ENCODE results near the gene LRP4.
"Not testable (repeated sequence)": the region's sequence is repeated elsewhere in the genome, so short reads cannot be mapped to it uniquely, and the experiment has no call there.

LRP4 gene, protein sequence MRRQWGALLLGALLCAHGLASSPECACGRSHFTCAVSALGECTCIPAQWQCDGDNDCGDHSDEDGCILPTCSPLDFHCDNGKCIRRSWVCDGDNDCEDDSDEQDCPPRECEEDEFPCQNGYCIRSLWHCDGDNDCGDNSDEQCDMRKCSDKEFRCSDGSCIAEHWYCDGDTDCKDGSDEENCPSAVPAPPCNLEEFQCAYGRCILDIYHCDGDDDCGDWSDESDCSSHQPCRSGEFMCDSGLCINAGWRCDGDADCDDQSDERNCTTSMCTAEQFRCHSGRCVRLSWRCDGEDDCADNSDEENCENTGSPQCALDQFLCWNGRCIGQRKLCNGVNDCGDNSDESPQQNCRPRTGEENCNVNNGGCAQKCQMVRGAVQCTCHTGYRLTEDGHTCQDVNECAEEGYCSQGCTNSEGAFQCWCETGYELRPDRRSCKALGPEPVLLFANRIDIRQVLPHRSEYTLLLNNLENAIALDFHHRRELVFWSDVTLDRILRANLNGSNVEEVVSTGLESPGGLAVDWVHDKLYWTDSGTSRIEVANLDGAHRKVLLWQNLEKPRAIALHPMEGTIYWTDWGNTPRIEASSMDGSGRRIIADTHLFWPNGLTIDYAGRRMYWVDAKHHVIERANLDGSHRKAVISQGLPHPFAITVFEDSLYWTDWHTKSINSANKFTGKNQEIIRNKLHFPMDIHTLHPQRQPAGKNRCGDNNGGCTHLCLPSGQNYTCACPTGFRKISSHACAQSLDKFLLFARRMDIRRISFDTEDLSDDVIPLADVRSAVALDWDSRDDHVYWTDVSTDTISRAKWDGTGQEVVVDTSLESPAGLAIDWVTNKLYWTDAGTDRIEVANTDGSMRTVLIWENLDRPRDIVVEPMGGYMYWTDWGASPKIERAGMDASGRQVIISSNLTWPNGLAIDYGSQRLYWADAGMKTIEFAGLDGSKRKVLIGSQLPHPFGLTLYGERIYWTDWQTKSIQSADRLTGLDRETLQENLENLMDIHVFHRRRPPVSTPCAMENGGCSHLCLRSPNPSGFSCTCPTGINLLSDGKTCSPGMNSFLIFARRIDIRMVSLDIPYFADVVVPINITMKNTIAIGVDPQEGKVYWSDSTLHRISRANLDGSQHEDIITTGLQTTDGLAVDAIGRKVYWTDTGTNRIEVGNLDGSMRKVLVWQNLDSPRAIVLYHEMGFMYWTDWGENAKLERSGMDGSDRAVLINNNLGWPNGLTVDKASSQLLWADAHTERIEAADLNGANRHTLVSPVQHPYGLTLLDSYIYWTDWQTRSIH (N-terminal part only)

DNA sequence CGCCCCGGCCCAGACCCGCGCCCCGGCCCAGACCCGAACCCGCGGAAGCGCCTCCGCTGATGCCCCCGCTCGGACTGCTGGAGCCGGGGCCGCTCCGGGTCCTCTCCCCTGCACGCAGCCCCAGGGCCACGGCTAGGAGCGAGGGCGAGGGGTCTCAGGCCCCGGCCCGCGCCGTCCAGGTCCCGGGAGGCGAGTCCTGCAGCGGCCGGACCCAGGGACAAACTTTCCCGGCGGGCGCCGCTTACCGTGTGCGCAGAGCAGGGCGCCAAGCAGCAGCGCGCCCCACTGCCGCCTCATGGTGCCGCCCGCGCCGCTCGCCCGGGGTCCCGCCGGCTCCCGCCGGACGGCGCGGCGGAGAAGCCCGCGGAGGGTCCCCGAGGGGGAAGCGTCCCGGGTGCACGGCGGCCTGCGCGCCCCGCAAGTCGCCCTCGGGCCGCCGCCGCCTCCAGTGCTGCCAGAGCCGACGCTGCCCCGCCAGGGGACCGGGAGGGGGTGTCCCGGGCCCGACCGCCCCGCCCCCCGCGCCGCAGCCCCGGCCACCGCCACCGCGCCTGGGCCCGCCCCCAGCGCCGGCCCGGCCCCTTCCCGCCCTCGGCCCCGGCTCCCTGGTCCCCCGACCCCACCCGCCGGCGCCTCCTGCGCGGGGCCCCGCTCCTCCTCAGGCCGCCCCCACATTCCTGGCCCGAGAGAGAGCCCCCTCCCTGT lies at the start of gene LRP4:
TSS of gene LRP4 (minus strand) at position 468 of the 705 bp plus-strand sequence. CDS start at position 297, 171 bp downstream.
- DNase-seq, result peak; percentile 71

DNA sequence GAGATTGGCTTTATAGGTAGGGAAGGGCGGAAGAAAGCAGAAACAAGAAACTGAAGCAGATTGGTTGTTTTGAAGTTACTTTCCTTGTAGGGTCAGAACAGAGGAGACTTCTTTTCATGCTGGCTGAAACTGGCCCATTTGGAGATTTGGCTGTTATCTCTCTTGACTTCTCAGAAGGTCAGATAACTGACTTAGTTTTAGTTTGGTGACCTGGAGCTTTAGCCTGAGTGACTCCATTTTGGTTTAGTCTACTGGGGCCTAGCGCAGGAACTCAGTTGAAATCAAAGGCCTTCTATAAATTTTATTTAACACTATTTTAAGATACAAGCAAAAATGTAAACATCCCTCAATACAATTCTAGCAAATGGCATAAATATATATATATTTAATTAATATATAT lies 49.6 kb upstream of the LRP4 start:
- no peak for DNase-seq

DNA sequence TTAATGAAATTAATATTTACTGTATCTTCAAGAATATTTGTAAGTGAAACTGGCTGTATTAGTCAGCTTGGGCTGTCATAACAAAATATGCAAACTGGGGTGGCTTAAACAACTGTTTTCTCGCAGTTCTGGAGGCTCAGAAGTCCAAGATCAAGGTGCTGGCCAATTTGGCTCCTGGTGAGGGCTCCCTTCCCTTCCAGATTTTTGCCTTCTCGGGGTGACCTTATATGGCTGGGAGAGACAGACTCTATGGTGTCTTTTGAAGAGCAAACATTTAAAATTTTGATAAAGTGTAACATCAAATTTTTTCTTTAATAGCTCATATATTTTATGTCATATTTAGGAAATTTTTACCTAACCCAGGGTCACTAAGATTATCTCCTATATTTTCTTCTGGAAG lies 48.4 kb upstream of the LRP4 start:
- no peak for DNase-seq

DNA sequence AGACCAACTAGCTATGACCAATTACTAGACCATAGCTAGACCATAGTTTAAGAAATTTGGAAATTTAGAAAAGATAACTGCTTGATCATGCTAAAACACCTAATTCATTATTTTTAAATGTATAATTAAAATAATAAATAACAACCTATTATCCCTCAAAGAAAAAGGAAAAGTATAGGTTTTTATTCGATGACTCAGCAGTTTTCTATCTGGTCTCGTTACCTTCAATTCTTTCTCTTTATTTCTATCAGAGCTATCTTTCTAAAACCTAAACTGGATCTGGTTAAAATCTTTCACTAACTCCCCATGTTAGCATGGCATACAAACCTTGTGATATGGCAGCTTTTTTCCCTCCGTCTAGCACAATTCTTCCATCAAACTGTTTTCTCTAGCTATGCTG lies 45.5 kb upstream of the LRP4 start:
- DNase-seq, result no peak

DNA sequence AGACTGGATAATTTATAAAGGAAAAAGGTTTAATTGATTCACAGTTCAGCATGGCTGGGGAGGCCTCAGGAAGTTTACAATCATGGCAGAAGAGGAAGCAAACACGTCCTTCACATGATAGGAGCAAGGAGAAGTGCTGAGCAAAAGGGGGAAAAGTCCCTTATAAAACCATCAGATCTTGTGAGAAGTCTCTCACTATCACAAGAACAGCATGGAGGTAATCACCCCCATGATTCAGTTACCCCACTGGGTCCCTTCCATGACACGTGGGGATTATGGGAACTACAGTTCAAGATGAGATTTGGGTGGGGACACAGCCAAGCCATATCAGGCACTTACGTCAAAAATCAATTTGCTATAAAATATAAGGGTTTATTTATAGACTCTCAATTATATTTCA lies 43.5 kb upstream of the LRP4 start:
- not testable (repeated sequence) for DNase-seq

DNA sequence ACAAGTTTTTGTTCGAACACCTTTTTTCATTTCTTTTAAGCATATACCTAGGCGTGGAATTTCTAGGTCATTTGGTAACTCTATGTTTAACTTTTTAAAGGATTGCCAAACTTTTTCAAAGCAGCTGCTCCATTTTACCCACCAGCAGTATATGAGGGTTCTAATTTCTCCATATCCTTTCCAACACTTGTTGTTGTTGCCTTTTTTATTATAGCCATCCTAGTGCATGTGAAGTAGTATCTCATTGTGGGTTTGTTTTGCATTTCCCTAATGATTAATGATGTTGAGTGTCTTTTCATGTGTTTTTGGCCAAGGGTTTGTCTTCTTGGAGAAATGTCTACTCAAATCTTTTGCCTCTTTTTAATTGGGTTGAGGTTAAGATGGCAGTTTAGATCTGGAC lies 42.7 kb upstream of the LRP4 start:
- no peak for DNase-seq

DNA sequence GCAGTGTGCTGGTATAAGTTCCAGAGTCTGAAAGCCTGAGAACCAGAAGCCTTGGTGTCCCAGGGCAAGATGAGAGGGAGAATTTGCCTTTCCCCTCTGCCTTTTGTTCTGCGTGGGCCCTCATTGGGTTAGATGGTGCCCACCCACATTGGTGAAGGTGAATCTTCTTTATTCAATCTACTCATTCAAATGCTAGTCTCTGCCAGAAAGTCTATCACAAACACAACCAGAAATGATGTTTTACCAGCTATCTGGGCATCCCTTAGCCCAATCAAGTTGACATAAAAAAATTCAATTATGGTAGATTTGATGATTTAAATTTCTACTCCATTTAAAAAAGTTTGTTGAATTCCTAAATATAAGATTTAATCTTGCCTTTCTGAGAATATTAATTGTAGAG lies 40.4 kb upstream of the LRP4 start:
- DNase-seq, result no peak

DNA sequence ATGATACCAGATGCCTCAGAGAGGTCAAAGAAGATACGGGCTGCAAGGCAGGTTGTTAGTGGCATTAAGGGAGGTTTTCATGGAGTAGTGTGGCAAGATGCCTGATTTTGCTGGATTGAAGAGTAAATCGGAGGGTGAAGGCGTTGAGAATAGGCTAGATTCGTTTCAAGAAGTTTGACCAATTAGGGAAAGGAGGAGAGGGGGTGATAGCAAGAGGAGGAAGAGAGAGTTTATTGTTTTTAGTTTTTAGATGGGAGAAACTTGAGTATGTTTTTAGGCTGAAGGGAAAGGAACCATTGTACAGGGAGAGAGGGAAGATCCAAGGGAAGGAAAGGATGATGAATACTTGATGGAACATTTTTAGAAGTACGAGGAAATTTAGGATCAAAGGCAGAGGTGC lies 34.7 kb upstream of the LRP4 start:
- DNase-seq, result no peak

DNA sequence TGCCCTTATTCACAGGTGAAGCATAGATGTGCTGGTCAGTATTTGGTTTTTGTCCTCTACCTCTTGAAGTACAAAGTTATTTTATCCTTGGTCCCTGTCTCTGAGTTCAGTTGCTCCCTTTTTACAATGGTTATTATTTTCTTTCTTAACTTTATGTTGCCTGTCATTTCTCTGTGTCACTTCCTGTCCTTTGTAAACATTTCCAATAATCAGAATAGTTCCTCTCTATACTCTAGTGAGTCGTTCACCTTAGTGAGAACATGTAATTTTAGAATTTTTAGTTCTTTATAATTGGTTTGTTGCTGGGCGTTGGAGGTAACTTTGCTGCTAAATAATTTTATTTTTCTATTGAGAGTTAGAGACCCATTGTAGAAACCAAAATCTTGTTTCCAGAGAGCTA lies 34.2 kb upstream of the LRP4 start:
- DNase-seq, result no peak

DNA sequence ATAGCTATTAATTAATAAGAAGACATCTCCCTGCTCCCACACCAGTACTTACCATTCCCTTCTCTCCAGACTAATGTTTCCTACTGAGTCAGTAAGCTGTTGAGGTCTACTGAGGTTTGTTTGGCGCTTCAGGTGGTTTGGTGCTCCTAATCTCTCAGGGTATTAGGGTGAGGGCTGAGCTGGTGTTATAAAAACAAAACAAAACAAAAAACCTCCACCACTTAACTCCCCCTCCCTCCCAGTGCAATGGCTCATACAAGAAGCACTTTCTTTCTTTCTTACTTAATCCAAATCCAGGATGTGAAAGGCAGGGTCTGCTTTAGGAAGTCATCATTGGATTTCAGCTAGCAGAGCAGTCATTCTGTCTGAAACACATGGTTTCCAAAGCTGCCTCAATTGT lies 33.5 kb upstream of the LRP4 start:
- DNase-seq, result no peak

DNA sequence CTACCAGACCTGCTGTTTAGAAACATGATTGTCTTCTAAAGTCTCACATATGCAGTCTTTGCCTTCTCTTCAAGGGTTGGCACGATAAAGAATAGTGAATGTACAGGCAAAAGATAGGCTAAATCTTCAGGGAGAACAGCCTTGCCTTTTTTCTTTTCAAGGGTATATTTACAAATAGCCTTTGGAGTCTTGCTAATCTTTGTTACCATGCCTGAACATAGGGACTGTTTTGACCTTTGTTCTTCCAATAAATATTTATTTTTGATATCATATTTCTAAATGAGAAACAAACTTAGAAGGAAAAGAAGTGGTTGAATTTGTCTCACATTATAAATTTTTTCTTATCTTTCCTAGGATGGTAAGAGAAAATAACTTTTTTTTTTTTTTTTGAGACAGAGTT lies 30.9 kb upstream of the LRP4 start:
- DNase-seq, result no peak

DNA sequence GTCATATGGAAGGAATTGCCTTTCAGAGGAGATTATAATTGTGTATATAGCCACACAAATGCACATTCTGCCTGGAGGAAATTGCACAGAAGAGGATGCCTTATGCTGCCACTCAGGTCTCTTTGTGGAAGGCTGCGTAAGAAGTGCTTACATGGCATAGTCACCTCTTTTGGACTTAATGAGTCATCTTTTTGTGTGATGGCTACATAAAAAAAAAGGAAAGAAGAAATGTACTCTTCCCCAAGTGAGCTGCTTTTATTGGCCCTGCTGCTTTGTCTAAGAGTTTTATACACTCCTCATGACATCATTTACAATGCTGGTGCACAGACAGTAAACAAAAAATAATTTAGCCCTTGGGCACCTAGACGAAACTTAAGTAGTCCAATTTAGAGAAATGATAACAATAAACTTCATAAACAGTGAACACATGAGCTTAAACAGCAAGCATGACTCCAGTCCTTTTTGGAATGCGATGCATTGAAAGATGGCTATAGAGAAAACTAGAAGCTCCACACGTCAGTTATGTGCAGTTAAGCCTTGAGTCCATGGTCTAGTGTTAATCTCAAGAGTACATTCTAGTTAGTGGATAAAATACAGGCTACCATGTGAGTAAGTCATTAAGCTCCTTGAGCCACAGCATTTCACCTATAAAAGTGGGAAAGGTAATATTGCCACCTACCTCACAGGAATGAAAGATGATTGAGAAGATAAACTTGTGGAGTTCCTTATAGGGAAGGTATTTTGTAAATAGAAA lies 30.2 kb upstream of the LRP4 start:
- no peak for DNase-seq

DNA sequence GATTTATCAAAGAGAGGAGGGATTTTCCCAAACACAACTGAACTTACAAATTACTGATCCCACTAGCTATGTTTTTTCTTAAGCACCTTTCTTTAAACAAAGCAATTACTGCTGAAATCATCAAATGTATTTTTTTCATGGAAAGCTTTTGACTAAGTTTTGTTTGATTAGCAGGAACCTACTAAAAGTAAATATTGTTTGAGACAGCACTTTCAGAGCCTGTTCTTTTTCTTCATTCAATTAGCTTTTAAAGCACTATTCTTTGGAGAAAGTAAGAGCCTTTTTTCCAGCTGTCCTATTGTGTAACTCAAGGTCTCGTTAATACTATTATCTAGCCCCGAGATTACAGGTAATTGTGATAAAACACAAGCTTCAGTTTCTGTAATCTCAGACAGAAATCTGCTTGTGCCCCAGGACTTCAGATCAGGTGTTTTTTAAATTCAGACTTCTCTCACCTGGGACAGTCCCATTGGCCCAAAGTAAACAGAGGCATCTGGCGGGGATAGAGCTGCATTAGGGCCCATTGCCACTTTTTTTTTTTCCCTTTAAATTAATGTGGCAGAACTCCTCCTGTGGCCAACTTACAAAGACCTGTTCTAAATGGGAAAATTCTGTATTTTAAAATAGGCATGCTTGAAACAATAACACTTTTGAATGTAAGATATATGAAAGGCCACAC lies 29.2 kb upstream of the LRP4 start:
- DNase-seq, result no peak

DNA sequence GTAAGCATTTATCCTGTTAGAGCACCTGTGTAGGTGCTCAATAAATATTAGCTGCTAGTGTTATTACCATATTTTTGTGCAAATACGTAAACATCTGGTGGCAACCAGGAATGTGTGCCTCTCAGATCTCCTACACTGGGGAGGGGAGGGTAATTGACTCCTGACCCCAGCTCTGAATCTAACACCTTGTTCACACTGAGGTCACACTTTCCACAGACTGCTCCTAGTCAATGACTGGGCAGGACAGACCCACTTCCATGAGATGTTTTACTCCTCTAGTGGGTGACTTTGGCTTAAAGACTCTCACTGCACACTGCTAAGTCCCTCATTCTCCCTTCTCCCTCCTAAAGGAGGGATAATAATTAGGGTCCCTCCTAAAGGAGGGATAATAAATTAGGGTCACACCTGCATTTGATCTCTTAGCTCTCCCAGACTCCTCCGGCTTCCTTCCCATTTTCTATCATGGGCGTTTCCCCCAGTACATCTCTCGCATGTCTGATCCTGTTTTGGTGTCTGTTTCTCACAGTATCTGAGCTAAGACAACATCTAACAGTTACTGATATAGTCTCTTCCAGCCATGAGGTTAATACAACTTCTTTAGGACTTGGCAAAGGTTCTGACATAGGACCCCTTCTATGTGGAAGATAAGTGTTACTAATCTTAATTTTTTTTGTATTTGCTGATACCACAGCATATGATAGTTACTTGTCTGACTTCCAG lies 26.2 kb upstream of the LRP4 start:
- DNase-seq, result no peak

DNA sequence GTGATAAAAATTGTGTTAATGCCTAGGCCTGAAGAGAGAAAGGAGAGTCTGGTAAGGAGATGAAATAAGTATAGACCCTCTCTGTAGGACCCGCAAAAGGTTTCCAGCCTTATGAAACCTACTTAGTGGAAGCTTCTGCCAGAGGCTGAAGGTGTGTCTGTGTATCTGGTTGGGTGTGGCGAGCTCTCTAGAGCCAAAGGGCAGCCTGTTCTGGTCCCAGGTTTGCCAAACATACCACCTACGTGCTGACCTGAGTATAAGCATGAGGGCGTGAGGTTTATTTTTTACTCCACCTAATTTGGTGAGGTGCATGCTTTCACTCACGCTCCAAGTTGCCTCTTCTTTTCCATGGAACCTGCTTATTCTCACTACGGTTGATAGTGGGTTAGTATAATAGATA lies 23.8 kb upstream of the LRP4 start:
- no peak for DNase-seq

DNA sequence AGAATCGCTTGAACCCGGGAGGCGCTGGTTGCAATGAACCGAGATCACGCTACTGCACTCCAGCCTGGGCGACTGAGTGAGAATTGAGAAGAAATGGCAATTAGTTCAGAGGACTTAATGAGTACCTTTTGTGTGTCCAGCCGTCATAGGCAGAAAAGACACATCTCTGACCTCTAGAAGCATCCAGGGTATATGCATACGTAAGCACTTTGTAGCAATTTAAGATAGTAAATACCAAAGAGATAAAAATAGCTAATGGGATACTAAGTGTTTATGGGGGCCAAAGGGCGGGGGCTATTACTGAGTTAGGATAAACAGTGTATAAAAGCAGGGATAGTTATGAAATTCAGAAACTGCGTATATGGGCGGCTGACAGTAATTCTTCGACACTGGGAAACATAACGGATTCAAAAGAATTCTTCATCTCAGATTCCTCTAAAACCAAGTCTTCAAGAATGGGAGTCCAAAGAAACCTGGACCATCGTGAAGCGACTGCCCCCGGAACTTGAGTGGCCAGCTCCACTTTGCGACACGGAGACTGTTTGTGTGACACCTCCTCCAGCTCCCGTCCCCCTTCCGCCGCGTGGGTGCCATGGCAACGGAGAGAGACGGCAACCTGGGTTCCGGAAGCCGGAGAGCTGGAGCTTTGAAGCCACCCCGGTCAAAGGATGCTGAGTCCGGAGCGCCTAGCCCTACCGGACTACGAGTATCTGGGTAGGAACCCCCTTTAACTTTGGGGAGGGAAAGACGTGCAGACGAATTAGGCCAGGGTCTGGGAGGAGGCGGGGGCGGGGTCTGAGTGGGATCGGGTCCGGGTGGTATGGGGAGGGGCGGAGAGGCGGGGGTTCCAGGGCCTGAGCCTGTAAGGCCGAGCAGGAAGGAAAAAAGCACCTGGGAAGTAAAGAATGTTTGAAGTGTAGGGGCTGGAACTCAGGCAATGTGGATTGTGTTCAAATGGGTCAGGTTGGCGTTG lies 18.1 kb upstream of the LRP4 start, which contains the start of gene CSTPP1:
TSS of gene CSTPP1 (plus strand) at position 624 of the 973 bp plus-strand sequence. CDS start at position 669, 45 bp downstream.
- peak; percentile 98 for DNase-seq

DNA sequence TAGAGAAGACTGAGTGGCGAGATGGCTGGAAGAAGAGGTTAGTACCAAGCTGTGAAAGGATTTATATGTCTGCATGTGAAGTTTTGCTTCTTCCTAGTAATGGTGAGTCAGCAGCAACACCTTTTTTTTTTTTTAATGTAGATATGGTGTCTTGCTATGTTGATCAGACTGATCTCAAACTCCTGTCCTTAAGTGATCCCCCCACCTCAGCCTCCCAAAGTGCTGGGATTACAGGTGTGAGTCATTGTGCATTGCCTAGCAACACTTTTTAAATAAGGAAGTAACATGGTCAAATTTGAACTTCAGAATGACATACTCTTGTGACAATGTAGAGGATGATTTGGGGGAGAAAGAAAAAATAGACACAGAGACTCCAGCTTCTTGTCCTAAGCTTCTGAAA lies 11.7 kb upstream of the LRP4 start:
- no peak for DNase-seq

DNA sequence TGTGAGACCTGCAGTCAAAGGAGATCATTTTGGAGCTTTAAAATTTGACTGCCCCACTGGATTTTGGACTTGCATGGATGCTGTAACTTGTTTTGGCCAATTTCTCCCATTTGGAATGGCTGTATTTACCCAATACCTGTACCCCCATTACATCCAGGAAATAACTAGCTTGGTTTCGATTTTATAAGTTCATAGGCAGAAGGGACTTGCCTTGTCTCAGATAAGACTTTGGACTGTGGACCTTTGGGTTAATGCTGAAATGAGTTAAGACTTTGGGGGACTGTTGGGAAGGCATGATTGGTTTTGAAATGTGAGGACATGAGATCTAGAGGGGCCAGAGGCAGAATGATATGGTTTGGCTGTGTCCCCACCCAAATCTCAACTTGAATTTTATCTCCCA lies 10.4 kb upstream of the LRP4 start:
- DNase-seq, result not testable (repeated sequence)

DNA sequence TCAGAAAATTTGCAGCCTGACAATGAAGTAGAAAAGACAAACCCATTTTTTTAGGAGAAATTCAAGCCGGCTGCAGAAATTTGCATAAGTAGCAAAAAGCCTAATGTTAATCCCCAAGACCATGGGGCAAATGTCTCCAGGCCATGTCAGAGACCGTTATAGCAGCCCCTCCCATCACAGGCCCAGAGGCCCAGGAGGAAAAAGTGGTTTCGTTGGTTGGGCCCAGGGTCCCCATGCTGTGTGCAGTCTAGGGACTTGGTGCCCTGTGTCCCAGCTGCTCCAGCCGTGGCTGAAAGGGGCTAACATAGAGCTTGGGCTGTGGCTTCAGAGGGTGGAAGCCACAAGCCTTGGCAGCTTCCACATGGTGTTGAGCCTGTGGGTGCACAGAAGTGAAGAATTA lies 9.6 kb upstream of the LRP4 start:
- DNase-seq, result not testable (repeated sequence)

Data from activated CD8-positive, alpha-beta memory T cell treated with anti-CD3 and anti-CD28 coated beads, Interleukin-2, amount 50 U/mL, for 48 hours (primary cell).